GM11168 (cell line): ENCODE data around the gene SLAMF1.
"Not testable (repeated sequence)": the region's sequence is repeated elsewhere in the genome, so short reads cannot be mapped to it uniquely, and the experiment has no call there.

Experiments used
- in situ Hi-C: fragments of 300-500 bp; cut with MboI; formaldehyde crosslinking; loops from one replicate; pipeline ENCODE4 v1.12.0; 2022; ENCODE audit warnings: low sequenced_read_pairs; ENCODE audit not compliant: unreplicated experiment

SLAMF1 gene, protein sequence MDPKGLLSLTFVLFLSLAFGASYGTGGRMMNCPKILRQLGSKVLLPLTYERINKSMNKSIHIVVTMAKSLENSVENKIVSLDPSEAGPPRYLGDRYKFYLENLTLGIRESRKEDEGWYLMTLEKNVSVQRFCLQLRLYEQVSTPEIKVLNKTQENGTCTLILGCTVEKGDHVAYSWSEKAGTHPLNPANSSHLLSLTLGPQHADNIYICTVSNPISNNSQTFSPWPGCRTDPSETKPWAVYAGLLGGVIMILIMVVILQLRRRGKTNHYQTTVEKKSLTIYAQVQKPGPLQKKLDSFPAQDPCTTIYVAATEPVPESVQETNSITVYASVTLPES

DNA sequence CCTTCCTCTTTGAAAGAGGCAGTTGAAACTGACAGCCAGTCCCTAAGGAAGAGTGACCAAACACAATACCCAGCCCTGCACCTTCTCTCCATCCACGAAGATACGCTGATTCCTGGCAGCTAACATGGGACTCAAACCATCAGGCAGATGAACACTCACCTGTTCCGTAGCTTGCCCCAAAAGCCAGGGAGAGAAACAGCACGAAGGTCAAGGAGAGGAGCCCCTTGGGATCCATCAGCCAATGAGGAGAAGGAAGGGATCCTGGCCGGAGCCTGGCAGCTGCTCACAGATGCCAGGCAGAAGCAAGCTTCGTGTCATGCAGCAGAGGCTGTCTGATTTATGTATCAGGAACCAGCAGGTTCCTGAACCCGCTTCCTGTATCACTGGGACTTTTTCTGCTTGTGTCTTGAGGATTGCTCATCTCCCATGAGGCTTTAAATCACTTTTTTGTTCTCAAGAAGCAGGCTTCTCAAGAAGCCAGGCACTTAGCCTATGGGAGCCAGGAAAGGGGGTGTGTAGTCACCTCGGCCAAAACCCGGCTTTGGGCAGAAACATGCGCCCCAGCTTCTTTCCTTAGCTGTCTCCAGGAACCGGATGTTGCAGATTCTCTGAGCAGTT lies at the start of gene SLAMF1:
Gene SLAMF1 (minus strand): TSS at position 334 of the 618 bp plus-strand sequence. CDS start 99 bp downstream, at position 235.
- in situ Hi-C loops = no loop called here

DNA sequence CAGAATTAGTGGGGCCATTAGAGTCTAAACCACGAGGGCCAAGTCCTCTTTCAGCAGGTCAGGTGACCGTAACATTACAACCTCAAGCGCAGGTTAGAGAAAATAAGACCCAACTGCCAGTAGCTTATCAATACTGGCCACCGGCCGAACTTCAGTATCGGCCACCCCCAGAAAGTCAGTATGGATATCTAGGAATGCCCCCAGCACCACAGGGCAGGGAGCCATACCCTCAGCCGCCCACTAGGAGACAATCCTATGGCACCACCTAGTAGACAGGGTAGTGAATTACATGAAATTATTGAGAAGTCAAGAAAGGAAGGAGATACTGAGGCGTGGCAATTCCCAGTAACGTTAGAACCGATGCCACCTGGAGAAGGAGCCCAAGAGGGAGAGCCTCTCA lies 45.5 kb upstream of the SLAMF1 start:
- in situ Hi-C loops = not testable (repeated sequence)

DNA sequence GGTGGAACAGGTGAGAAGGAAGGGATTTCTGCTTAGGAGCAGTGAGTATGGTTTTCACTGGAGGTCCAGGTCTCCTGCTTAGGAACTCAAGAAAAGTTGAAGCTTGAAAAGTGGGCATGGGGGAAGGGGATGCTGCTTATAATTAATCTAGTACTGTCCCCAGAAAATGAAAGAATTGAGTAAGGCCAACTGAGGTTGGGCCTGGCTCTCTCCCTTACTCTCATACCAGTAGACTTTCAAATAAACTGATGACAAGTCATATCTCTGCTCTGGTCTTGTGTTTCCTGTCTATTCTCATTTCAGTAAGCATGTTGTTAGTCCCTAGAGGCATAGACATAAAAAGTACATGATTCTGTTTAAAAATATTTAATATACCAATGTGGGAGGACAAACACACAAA lies 38.4 kb upstream of the SLAMF1 start:
- in situ Hi-C loops = no loop called here

DNA sequence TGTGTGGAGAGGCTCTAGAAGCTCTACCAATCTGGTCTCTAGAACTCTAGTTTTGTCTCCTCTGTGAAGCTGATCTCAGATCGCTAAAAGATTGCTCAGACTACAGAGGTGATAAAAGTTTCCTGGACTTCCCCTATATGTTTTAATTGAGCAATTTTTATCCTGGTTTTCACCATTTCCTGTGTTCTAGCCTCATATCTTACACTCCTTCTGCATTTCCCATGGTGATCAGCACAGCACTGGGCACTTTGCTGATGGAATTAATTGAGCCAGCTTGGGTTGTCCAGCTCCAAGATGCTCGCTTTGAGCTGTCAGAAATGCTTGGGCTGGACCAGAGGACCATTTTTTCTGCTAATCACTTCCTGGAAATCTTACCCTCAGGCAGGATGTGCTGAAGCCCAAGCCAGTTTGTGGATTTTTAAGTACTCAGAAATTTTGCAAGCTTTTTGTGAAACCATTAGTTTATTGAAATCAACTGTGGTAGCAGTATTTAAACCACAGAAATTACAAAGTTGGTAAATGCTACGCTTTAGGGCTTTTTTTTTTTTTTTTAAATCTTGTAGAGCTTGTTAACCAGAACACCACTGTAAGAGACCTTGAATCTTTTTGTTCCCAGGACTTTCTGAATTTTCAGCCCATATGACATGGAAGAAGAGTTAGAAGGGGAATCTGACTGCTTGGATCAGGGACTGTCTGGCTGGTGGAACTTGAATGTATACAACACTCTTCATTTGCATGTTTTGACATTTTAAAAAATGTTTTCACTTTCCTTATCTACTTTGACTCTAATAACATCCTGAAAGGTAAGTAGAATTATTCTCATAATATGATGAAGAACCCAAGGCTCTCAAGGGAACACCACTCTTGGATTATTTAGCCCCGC lies 36.4 kb upstream of the SLAMF1 start:
- in situ Hi-C loops = no loop called here

DNA sequence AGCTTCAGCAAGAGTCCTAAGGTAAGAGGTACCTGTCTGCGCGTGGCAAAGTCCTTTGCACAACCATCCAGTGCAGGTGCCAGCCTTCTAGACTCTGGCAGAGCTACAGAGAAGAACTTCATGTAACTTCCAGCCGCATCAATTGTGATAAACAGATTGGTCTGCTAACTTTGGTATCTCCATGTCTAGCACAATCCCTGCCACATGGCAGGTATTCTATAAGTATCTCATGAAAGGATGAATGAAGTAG lies 35.0 kb upstream of the SLAMF1 start:
- in situ Hi-C loops = no loop called here

DNA sequence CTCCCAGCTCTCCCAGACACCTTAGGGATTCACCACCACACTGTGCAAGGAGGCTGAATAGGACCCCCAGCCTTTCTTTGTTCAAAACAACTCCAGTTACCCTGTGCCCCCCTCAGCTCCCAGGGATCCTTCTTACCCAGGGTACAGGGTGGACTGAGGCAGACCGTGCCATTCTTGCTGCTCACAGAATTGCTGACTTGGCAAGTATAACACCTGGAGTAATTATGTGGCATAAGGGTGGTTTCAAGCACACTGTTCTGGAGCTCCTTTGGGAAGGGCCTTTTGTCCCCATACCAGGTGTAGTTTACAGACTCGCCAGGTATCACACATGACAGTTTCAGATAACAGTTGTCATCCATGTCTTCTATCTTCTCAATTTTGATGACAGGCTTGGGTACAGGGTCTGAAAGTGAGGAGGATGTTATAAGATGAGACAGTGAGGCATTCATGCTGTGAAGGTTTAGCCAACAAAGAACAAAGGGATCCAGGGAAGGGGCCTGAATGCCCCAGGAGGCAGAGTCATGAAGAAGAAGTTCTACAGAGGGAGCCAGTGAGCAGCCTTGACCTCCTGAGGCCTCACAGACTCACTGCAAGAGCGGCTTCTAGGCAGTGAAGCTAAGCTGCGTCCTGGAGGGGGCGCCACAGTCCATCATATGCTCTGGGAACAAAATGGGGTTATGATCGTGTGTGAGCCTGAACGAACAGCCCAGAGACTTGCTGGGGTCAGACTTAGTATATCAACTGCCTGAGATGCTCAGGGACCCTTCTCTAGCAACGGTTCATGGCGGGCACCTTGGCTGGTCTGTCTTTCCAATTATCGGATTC lies 34.4 kb upstream of the SLAMF1 start:
- in situ Hi-C loops = no loop called here

DNA sequence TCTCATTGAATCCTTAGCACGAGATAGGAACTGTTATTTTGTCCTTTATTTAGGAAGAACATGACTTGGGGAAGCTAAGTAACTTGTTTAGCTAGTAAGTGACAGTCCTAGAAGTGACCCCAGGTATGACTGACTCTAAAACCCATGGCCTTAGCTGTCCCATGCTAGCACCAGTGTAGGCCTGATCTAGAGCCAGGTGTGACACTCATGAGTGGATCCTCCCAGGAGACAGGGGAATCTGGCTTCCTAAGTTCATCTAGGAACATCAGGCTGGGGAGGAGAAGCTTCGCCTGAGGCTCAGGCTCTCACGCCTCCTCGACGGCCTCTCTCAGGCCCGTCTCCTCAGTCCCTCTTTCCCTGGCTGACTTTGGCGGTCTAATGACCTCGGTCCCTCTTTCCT lies 33.6 kb upstream of the SLAMF1 start:
- in situ Hi-C loops = no loop called here

DNA sequence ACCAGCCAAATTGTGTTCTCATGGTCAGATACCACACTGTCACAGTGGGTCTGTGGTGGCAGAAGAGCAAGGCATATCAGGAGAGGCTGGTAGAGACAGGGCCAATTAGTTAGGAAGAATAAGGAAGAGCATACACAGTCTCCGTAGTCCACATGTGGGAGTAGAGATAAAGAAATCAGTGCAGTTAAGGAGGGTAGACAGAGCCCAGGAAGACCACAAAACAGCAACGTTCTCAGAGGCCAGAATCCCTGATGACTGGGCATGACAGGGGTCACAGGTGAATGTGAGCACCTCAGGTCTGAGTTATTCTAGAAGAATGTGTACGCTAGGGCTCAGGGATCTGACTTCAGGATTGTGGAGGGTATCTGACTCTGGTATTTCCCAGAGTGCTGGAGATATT lies 33.0 kb upstream of the SLAMF1 start:
- in situ Hi-C loops = no loop called here

DNA sequence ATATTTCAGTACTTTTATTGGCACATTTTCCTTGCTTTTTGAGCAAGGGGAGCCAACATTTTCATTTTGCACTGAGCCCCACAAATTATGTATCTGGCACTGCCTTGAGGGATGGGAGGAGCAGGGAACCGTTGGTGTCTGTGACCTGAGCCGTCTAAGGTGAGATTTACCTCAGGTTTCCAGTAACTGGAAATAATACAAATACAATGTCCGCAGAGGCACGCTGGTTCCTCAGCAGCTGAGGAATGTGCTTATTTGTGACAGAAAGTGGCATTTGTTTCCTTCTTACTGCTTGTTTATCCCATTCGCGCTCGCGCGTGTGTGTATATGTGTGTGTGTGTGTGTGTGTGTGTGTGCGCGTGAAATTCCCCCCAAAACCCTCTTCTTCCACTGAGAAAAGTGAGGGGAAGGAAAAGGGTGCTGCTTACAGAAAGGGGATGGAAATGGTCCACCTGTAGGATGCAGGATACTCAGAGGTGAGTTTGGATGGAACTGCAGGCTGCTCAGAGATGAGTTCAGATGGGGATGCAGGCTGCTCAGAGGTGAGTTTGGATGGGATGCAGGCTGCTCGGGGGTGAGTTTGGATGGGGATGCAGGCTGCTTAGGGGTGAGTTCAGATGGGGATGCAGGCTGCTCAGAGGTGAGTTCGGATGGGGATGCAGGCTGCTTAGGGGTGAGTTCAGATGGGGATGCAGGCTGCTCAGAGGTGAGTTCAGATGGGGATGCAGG lies 30.2 kb upstream of the SLAMF1 start:
- in situ Hi-C loops = no loop called here

DNA sequence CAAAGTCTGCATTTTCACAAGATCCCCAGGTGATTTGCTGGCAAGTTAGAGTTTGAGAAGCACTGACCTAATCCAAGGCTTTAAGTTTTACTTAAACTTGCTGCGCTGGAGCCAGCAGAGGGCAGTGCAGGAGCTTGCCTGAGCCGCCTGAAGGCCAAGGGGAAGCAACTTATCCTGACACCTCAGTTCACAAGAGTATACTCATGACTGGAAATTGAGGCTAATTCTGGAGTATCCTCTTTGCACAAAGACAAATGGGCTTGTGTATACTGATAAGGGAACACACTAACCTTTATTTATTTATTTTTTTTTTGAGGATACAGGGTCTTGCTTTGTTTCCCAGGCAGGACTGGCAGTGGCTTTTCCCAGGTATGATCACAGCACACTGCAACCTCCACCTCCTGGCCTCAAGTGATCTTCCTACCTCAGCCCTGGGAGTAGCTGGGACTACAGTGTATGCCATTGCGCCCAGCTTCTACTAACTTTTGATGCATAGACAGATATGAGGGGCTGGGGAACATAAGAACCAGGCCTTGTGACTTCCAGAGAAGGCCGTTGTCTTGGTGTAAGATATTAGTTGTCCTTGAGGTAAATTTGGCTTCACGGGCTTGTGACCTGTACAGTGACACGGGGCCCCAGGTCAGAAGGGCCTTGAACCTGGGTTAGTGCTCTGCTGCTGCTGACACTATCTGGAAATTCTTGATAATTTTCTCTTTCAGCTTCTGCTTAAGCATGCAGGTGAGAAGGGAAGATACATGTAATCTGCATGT lies 29.0 kb upstream of the SLAMF1 start:
- in situ Hi-C loops = no loop called here

DNA sequence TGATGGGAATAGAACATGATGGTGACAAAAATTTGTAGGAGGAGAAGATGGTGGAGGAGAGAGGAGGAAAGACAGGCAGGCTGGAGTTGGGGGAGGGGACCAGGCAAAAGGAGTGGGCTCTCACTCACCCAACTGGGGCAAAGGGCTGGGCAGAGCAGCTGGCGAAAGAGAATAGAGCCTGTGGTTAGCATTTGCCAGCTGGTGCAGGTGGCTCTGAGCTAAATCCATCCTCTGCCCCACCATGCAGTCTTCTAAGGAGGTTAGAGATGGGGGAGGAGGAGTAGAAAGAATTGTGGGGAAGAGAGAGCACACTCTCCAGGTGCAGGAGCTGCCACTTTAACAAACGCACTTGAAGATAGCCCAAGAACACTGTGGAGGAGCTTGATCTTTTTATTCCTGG lies 27.6 kb upstream of the SLAMF1 start:
- in situ Hi-C loops = loop anchor here (5.0 kb wide), 1 partner anchor 88 kb away; no protein-coding TSS in a partner anchor

DNA sequence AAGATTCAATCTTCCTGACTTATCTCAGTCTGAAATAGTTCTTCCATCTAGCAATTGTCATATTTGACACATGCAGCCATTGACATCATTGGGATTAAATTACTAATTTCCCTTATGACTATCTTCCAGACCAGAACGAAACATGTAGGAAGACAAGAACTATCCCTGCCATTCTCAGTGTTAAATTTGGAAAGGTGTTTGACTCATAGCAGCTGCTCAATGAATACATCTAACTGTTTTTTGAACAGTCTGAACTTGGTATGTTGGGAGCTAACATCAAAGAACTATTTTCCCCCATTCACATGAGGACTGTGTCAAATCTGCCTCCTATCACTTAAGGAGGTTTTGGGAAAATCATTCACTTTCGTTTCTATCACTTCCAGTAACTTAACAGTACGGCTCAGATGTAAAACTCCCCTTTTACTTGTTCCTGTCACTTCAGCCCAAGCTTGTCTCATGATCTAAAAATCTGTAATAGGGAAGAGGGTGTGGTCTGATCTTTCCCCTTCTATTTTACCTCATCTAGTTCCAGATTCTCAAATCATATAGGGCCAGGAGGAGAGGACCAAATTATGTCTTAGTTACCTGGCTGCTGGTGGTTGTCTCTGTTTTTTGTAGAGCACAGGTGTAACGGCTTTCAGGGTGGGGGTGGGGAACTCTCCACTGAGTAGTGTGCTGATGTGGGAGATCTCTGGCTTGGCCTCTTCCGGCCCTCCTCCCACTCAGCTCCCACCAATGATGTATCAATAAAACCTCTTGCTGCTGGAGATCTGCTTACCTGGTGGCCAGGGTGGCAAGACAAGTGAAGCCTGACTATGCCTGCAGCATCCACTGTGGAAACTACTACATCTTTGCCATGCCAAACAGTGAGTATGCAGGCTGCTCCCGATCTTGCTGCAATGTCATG lies 26.2 kb upstream of the SLAMF1 start:
- in situ Hi-C loops = loop anchor here (5.0 kb wide), 1 partner anchor 89 kb away; no protein-coding TSS in a partner anchor

DNA sequence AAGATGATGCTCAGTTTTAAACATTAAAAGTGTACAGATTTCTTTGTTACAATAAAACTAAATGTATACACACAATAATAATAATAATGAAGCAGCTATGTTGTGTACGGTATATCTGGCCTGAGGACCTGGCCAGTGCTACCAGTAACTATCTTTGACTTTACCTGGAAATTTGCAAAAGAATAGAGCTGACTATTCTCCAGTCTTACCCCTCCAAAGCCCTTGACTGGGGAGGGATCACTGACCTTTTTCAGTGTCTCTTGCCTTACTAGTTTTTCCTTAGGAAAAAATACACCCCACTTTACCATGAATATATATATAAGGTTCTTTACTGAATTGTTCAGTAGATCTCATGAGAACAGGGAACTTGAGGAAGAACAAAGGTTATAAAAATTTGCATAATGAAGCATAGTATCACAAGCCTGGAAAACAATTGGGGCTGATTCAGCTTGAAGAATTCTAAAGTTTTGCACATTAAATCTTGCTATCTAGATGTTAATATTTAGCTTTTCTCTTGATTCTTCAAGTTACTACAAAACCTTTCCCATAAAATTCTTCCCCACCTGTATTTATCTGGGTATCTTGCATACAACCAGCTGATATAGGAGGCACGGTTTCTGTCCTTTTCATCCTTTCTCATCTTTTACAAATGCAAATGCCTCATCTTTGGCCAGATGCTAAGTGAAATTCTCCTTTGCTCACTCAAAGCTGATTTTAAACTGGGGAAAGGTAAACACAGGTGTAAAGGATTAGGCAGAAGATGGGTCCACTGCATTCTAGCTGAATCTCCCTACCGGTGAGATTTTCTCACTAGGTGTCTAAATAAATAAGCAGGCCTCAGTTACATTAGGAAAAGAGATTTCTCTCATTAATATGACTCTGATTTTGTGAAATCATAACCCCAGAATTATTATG lies 25.0 kb upstream of the SLAMF1 start:
- in situ Hi-C loops = loop anchor here (5.0 kb wide), 1 partner anchor 90 kb away; no protein-coding TSS in a partner anchor

DNA sequence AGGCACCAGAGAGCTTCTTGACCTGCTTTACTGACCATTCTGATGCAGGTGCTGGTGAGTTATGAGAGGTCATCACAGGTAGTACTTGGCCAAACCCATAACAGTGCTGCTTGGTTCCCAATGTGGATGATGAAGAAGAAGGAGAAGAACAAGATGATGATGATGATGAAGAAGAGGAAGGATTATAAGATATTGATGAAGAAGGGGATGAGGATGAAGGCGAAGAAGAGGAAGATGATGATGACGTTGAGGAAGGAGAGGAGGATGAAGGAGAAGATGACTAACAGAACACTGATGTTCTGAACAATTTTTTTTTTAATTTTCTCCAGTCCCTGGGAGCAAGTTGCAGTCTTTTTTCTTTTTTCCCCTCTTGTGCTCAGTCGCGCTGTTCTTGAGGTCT lies 23.9 kb upstream of the SLAMF1 start:
- in situ Hi-C loops = loop anchor here (5.0 kb wide), 1 partner anchor 92 kb away; no protein-coding TSS in a partner anchor

DNA sequence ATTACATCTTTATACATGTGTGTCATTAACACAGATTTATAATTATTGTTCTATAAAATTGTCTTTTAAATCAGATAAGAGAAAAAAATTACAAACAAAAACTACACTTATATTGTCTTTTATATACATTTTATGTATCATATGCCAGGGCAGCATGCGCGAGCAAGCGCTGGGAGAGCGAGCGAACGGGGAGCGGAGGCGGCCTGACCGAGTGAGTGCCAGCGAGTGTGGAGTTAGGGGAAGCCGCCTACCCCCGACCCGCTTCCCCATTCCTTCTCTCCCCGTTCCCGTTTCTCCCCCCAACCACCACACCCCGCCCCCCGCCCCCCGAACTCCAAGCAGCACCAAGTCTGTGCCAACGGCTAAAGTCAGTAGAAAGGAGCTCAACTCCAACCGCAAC lies 23.0 kb upstream of the SLAMF1 start:
- in situ Hi-C loops = loop anchor here (5.0 kb wide), 1 partner anchor 92 kb away; no protein-coding TSS in a partner anchor

DNA sequence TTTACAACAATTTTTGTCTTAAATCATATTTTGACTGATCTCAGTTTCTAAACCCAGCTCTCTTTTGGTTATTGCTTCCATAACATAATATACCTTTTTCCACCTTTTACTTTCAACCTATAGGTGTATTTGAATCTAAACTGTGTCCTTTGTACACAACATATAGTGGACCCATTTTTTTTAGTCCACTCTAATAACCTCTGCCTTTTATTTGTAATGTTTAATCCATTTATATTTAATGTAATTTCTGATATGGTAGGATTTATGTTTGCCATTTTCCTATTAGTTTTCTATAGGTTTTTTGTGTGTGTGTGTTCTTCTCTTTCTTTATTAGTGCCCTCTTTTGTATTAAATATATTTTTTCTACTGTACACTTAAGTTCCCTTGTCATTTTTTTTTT lies 22.4 kb upstream of the SLAMF1 start:
- in situ Hi-C loops = no loop called here

DNA sequence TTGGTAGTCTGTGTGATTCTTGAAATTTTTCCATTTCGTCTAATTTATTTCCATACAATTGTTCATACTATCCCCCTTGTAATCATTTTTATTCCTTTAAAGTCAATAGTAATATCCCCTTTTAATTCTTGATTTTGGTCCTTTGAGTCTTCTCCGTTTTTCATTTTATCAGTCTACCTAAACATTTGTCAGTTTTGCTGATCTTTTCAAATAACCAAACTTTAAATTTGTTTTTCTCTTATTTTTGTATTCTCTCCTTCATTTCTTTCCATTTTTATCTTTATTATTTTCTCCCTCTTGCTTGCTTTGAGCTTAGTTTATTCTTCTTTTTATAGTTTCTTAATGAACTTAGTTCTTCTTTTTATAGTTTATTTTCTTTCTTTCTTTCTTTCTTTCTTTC lies 21.1 kb upstream of the SLAMF1 start:
- in situ Hi-C loops = no loop called here
